GM21526 (cell line): ENCODE results near the gene NUP88.
"Not testable (repeated sequence)": the region's sequence is repeated elsewhere in the genome, so short reads cannot be mapped to it uniquely, and the experiment has no call there.

Experiments used
- ATAC-seq: cut with Tn5 transposase; IDR thresholded peaks from one replicate; pipeline ENCODE4 v1.9.1; 2021; ENCODE audit warnings: moderate library complexity; ENCODE audit not compliant: unreplicated experiment, low FRiP score

The NUP88 gene

DNA sequence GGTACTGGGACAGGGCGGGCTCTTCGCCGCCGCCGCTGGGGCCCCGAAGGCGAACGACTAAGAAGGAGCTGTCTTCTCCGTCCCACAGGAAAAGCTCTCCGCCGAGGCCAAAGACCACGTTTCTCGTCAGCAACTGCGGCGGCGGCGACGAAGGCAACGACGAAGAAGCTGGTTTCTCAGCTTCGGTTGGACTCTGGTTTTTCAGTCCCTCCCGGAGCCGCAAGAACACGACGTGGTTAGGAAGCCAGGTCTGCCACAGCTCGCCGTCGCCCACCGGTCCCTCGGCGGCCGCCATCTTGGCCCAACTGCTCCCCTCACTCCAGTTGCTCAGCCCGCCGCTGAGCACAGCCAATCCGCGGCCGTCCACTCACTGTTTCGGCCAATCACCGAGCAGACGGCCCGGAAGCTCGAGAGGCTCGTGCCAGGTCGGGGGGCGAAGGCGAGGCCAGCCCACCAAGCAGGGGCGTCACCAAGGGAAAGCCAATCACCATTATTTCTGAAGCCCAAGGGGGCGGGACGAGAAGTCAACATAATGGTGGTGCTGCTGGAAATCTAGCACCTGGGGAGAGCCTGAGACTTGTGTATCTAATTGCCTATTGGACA lies at the start of gene NUP88:
Gene NUP88, minus strand, starts transcription at position 307 of the 603 bp plus-strand sequence. Its CDS starts 12 bp downstream, at position 295.
- peak; percentile 81 for ATAC-seq

DNA sequence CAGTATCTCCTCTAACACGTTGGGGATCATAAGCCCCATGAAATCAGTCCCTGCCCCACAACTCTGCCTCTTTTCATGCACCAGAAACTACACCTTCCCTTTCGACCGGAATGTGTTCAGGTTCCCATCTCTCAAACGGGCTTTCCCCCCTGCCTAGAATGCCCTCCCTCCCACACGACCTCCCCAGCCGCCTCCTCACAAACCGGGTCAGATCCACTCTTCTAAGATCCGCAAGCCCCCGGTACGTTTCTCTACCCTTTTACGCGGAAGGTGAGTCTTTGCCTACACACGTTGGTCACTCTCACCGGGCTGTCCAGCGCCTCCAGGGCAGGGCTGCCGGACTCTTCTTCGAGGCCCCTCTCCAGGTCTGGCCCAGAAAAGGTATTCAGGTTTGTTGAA lies 48.6 kb upstream of the NUP88 start:
- ATAC-seq = peak; percentile 10

GRCh38 chr17:5467416-5467815 lies 48.0 kb upstream of the NUP88 start:
- no peak for ATAC-seq

DNA sequence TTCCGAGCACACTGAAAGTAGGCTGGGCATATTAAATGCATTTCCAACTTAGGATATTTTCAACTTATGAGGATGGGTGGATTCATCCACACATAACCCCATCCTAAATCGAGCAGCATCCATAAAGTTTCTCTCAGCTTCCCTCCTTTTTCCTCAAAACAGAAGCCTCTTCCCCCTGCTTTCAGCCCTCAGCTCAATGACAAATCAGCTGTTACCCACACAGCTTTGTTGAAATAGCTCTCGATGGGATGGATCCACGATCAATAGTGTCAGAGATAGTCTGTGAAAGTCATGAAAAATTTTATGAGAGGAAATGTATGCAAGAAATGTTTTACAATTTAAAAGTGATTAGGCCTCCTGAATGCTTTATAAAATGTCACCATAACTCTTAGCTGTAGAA lies 46.8 kb upstream of the NUP88 start:
- no peak for ATAC-seq

DNA sequence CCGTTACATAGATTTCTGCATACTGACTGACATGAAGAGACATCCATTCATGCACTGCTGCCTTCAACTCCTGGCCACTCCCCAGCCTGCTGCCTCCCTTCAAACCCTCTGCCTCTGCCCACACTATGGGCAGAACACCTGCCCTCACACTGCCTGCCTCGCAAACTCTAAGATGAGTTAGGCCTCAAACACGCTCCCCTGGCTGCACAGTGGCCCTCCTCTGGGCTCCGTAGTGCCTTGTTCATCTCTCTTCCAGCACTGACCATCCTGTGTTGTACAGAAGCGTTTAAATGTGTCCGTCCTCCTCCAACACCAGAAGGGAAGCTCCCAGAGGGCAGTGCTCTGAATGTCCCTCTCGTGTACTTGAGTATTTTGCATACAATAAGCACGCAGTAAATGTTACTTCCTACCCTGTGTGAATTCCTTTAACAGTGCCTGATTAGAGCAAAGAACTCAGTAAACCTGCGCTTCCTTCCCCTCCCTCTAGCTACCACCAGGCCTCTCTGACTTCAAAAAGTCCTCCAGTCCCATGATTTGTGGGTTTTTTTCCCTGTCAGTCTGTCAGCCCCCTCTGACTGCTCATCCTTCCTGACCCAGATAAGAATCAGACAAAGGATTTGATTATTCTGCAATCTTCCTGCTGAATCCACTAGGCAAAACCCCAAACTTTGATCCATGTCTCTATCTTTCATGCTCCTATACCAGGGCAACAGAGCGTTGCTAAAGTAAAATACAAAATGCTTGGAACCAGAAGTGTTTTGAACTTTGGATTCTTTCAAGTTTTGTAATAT lies 45.5 kb upstream of the NUP88 start:
- ATAC-seq = no peak

- no peak for ATAC-seq
Observed at GRCh38 chr17:5446786-5447185, 27.3 kb upstream of the NUP88 start.

- ATAC-seq = no peak
Observed at GRCh38 chr17:5444209-5444608, 24.7 kb upstream of the NUP88 start.

DNA sequence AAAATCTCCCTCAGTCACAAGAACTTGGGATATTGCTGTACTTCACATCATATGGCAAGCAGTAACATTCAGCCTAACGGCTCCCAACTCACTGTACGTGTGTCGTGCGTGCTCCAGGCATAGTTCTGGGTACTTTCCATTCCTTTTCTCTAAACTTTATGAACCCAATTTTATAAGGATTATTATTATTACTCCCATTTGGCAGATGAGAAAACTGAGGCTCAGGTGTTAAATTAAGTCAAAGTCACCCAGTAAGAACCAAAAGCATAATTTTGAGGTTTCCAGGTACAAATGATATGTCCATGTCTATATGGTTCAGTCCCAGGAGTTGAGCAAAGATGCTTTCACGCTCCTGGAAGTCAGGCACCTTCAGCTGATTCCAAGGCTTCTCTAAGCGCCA lies 24.3 kb upstream of the NUP88 start:
- ATAC-seq = no peak

- no peak for ATAC-seq
Observed at GRCh38 chr17:5439446-5439764, 19.9 kb upstream of the NUP88 start.

GRCh38 chr17:5438716-5439445 lies 19.4 kb upstream of the NUP88 start, which contains the start of gene C1QBP:
C1QBP (minus strand) TSS chr17:5439155; CDS start chr17:5439073, 82 bp downstream.
- peak; percentile 78 for ATAC-seq

GRCh38 chr17:5437721-5438317 lies 18.4 kb upstream of the NUP88 start:
- no peak for ATAC-seq

DNA sequence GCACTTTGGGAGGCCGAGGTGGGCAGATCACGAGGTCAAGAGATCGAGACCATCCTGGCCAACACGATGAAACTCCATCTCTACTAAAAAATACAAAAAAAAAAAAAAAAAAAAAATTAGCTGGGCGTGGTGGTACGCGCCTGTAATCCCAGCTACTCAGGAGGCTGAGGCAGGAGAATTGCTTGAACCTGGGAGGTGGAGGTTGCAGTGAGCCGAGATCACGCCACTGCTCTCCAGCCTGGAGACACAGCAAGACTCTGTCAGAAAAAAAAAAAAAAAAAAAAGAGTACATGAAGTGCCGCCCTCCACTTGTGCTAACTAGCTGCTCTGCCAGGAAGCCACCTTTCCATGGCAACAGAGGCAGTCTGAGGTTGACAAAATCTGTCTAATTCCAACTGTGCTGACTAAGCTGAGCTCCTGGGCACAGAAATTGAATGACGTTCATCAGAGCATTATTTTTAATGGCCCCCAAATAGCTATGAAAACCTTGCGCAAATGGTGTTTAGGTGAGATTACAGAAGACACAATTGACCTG lies 16.4 kb upstream of the NUP88 start:
- ATAC-seq = not testable (repeated sequence)

DNA sequence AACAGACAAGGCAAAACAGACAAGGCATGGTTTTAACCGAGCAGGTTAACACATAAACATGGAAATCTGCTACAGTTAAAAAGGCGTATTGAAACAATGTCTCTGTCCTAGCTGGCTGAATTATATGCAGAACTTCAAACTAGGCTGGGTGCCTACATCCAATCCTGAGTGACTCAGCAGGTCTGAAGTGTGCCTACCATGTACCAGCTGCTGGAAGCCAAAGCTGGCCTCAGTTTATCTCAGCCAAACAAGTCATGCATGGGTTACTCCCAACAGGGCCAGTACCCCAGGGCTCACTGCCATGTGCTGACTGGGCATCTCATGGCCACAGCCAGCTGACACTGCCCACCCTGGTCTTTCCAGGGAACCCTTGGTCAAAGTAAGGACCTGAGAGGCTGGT lies 15.5 kb upstream of the NUP88 start:
- no peak for ATAC-seq

- no peak for ATAC-seq
Observed at GRCh38 chr17:5431949-5432556, 12.6 kb upstream of the NUP88 start.

- ATAC-seq = not testable (repeated sequence)
Observed at GRCh38 chr17:5431234-5431633, 11.8 kb upstream of the NUP88 start.

GRCh38 chr17:5430413-5430999 lies 11.0 kb upstream of the NUP88 start:
- ATAC-seq = no peak

DNA sequence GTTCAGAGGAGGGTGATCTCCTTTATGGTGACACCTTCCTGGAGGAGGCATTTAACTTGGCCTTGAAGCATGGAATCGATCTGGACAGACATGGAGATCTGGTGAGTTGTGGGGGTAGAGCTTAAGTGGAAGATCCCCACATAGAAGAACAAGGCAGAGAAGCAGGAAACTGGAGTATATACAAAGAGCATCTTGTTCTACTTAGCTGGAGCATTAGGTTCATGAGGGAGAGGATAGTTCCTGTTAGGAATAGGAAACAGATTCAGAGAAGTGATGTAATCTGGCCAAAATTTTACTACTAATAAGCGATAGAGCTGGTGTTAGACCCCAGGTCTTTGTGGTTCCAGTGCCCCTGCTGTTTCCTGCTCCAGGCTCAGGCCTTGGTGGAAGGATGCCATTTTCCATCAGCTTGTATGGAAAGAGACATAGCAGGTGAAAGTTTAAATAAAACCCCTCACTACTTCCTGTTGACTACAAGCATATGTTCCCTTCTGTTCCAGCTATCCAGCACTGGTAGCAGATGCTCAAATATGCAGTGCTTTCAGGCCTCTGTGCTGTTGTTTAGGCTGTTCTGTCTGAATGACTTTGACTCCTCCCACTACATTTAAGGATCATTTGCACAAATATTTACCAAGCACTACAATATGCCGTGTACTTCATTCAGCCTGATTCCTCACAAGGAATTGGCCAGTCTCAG lies 9.9 kb upstream of the NUP88 start:
- ATAC-seq = no peak

GRCh38 chr17:5425826-5426225 lies 6.4 kb upstream of the NUP88 start:
- ATAC-seq = no peak

- ATAC-seq = no peak
Observed at GRCh38 chr17:5424909-5425308, 5.4 kb upstream of the NUP88 start.

DNA sequence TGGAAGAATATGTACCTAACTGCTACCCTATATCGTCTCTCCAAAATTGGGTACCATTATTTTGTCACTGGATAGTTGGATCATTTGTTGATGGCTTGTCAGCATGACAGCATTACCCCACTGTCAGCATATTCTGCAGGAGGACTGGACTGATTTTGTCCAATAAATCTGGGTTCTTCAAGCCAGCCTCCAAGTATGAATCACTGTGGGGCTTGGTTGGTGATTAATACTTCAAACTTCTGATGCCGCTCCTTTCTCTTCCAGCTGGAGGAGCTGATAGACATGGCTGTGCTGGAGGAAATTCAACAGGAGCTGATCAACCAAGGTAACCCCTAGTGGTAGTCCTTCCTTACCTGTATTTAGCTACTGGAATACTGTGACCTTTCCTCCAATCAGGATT lies 3.0 kb upstream of the NUP88 start:
- no peak for ATAC-seq
